GM19351 (cell line): ENCODE data around the gene SLC25A24.

Source experiments
- ATAC-seq: cut with Tn5 transposase; IDR thresholded peaks from one replicate; pipeline ENCODE4 v1.9.1; 2021; ENCODE audit warnings: mild to moderate bottlenecking, moderate library complexity; ENCODE audit not compliant: unreplicated experiment

The SLC25A24 gene

GRCh38 chr1:108108119-108108518, 92.0 kb downstream of the SLC25A24 start:
- no peak for ATAC-seq

GRCh38 chr1:108107658-108108057, 92.5 kb downstream of the SLC25A24 start:
- ATAC-seq: no peak

DNA sequence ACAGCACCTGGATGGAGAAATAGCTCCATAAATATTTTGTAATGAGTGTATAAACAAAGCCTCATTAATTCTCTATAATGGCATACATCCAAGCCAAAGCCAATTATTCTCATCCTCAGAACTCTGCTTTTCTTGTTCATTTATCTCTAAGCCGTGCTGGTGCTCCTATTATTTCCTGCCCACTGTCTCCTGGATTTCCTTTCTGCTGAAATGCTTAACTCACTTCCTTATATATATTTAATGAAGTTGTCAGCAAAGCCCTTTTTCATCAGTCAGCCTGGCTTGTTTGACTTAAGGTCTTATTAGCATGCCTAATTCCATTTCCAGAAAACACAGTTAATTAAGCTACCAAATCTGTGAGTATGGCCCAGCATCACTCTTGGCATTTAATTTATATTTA, 93.4 kb downstream of the SLC25A24 start:
- ATAC-seq: no peak

GRCh38 chr1:108100148-108100547, 100.0 kb downstream of the SLC25A24 start:
- ATAC-seq: no peak

- ATAC-seq: no peak
Measured at GRCh38 chr1:108097018-108097417, 103.1 kb downstream of the SLC25A24 start.

DNA sequence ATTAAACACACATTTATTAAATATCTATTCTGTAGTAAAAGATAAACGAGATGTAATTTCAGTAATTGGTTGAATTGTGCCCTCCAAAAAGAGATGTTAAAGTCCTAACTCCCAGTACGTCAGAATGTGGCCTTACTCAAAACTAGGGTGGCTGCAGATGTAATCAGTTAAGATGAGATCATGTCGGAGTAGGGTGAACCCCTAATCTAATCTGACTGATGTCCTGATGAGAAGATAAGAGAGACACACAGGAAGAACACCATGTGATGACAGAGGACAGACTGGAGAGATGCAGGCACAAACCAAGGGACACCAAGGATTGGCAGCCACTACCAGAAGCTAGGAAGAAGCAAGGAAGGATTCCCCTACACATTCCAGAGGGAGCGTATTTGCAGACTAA, 104.1 kb downstream of the SLC25A24 start:
- ATAC-seq: no peak

GRCh38 chr1:108089477-108089876, 110.7 kb downstream of the SLC25A24 start:
- no peak for ATAC-seq

GRCh38 chr1:108085628-108086027, 114.5 kb downstream of the SLC25A24 start:
- no peak for ATAC-seq

DNA sequence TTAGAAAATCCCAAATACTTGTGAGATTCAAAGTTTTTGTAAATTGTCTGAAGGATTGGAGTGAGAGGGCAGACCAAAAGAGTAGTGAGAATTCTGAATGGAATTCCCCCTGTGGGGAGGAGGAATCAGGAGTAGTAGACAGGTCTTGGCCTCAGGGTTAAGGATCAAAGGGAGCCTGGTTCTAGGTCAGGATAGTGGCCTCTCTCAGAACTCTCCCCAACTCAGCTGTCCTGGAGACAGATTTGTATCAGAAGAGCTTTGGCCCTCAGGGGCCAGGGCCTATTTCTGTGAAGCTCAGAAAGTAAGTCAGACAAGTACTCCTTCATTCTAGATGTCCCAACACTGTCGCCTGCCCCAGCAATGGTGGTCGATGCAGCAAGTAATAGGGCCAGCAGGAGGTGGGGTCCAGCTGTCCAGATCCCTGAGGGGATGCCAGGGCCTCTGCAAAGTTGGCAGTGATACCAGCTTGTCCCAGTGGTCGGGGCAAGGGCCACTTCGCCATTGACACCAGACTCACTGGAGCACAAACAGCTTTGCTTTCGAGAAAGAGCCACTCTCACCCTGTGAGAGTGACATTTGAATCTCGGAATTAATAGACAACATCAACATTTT, 115.2 kb downstream of the SLC25A24 start:
- no peak for ATAC-seq
